ENCODE data around the gene PCA3.

GRCh38 chr9:76734716-76735115 lies 29.5 kb upstream of the PCA3 start:
- TF ChIP-seq POLR2A (IDR thresholded peaks at IDR 0.05) (no peak), CTCF (IDR thresholded peaks at IDR 0.05) (no peak)

Measured in heart left ventricle (tissue), 13 donors.